Right lobe of liver (tissue), 6 donors: Measurements from ENCODE around the gene MAPK14. TPM values are rescaled to one million over a fixed set of nuclear protein-coding genes. Genes with fewer than 3 reads are reported as not detected.

Experiments used
- ATAC-seq, 4 donors: fragments of 200-7000 bp; cut with Tn5 transposase; one replicate each; pipeline ENCODE4 v1.9.1; 2020; ENCODE audit warnings: mild to moderate bottlenecking in 4 of 4, moderate library complexity in 4 of 4
- DNase-seq, 3 donors: peaks; one replicate each; pipeline ENCODE4 v3.0.0-alpha.2; 2020
- H3K27ac ChIP-seq, 3 donors: fragments of 200-600 bp; one replicate each; pipeline ENCODE4 v1.8.0; 2022
- H3K27me3 ChIP-seq, 2 donors: fragments of 200-600 bp; one replicate each; pipeline ENCODE4 v1.8.0; 2022
- H3K36me3 ChIP-seq, 4 donors: fragments of 200-600 bp; sonication (generic) in 1 of 4; one replicate each; pipeline versions ENCODE4 v1.5.1 to v1.8.0; 2017 to 2022; ENCODE audit warnings: control low read depth in 1 of 4
- H3K4me1 ChIP-seq, 4 donors: fragments of 200-600 bp; sonication (generic) in 1 of 4; one replicate each; pipeline versions ENCODE4 v1.5.1 to v1.8.0; 2017 to 2022; ENCODE audit warnings: control low read depth in 1 of 4
- H3K4me3 ChIP-seq, 3 donors: fragments of 200-600 bp; one replicate each; pipeline ENCODE4 v1.8.0; 2022
- H3K9me3 ChIP-seq, 4 donors: fragments of 200-600 bp; sonication (generic) in 1 of 4; one replicate each; pipeline versions ENCODE4 v1.5.1 to v1.8.0; 2017 to 2022; ENCODE audit warnings: control low read depth in 1 of 4
- CTCF ChIP-seq, 4 donors: fragments of 200-600 bp in 3 of 4; fragments of 450-650 bp in 1 of 4; IDR thresholded peaks; one replicate each; pipeline versions ENCODE4 v1.5.1 to v1.8.0; 2016 to 2022; ENCODE audit warnings: antibody characterized with exemption in 4 of 4, mild to moderate bottlenecking in 2 of 4
- POLR2A ChIP-seq: fragments of 450-650 bp; IDR thresholded peaks from one replicate; pipeline ENCODE4 v1.6.1; 2017; ENCODE audit warnings: antibody characterized with exemption, mild to moderate bottlenecking
- WGBS: methylation state at CpG from one replicate; pipeline ENCODE4 v1.1.6; 2018; ENCODE audit warnings: low coverage, low lambda C conversion rate; ENCODE audit not compliant: insufficient coverage; ENCODE audit errors: missing lambda C conversion rate; 5-methylcytosine and 5-hydroxymethylcytosine counted together
- intact Hi-C, 2 donors: fragments of 100-400 bp; cut with DNase I; formaldehyde crosslinking; loops; one replicate each; pipeline versions ENCODE4 v1.11.2 to v1.14.1; 2022
- total RNA-seq, 6 experiments: library from RNA; depleted of rRNA in 2 of 6; stranded (reverse); fragments of >200 nt in 2 of 6; fragmentation: NEBNext Ultra II Directional in 3 of 6; extraction: Animal tissue kit (Norgen Biotek cat#: 25700) in 3 of 6; gene quantifications; one replicate each; pipeline versions ENCODE4 v1.1.0 to v1.2.4, GENCODE V29; 2016 to 2023
- donor health status: DM: no; HTN: yes; CAD: no.
- donor health status: DM: no; HTN: no; CAD: no.
- donor health status: DM: no; HTN: no; CAD: no.
- donor health status: DM: no; HTN: yes; CAD: no.
- donor health status: DM: no; HTN: yes; CAD: no.

The MAPK14 gene
- total RNA-seq, 6 experiments from 2014 or later, result 37.9 to 53.3 (median 45.3) TPM

DNA sequence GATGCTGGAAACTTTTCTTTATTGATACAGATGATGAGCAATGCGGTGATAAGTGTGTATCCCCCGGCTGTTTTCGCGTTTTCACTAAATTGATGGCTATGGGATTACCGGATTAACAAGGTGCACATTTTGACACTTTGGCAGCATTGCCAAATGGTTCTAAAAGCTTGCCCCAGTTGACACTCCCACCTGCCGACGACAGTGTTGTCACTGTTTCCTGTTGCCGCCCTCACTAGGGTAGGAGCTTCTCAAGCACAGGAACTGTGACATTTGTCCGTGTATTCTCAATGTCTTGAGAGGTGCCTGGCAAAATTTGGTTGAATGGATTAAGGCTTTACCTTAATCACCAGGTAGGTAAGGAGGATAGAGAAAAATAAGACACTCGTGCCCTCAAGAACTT is 92.9 kb downstream of the MAPK14 start:
- H3K27ac ChIP-seq, result peak overlapping the region; percentile 56 to 74 (median 65)
- H3K36me3 ChIP-seq, result peaks cover 0 to 10% (median 0%) of the 10 kb centered on the region in 4 donors
- no peaks in the 10 kb centered on the region for H3K27me3 ChIP-seq
- intact Hi-C loops, result no loop called here
- H3K9me3 ChIP-seq, result no peaks in the 10 kb centered on the region
- peaks cover 0 to 34% (median 8%) of the 10 kb centered on the region in 4 donors for H3K4me1 ChIP-seq
- ATAC-seq (peak in 1 of 4 donors; percentile 7), DNase-seq (peak in 1 of 3 donors; percentile 52)
- WGBS, result 47% methylated on average over 10 of the region's 10 CpGs
- H3K4me3 ChIP-seq, result no peak overlapping the region
- no peak for TF ChIP-seq POLR2A
- no peak for TF ChIP-seq CTCF (IDR thresholded peaks at IDR 0.05)

DNA sequence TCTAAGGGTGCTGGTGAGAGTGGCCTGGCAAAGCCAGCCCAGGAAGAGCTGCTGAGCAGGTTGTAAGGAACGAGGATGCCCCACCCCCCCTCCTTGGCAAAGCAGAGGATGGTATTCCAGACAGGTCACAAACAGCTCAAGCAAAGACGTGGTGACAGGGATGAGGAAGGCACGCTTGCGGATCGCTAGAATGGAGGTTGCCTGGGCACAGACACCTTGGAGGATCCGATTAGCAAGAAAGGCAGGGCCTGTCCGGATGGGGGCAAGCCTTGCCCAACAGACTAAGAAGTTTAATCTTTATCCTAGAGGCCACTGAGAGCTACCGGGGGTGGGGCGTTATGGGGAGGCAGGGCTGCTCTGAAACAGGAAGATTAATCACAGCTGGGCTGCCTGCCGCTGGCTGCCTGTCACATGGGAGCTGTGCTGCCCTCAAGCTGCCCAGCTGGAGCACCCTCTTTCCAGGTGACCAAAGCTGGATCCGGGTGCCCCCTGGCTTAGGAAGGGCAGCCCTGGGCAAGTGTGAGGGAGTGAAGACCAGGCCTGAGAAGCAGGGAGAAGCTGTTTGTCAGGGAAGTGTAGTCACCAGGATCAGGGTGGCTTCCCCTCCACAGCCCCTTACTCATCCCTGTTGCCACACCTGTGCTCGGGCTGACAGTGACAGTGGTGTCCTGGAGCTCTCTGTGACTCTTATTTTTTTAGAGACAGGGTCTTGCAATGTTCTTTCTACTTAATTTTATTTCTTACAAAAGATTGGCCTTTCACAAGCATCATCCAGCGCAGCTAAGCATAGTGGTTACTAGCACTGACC is 93.6 kb downstream of the MAPK14 start:
- ATAC-seq (peak; percentile 66 to 78 (median 73)), DNase-seq (peak; percentile 82 to 87 (median 84))
- H3K27me3 ChIP-seq, result no peaks in the 10 kb centered on the region
- peak overlapping the region; percentile 56 to 74 (median 65) for H3K27ac ChIP-seq
- H3K9me3 ChIP-seq, result no peaks in the 10 kb centered on the region
- intact Hi-C loops, result no loop called here
- H3K4me3 ChIP-seq, result no peak overlapping the region
- TF ChIP-seq POLR2A (no peak), CTCF (IDR thresholded peaks at IDR 0.05) (no peak)
- WGBS, result 64% methylated on average over 6 of the region's 13 CpGs
- peaks cover 0 to 34% (median 8%) of the 10 kb centered on the region in 4 donors for H3K4me1 ChIP-seq
- H3K36me3 ChIP-seq, result peaks cover 0 to 8% (median 0%) of the 10 kb centered on the region in 4 donors

DNA sequence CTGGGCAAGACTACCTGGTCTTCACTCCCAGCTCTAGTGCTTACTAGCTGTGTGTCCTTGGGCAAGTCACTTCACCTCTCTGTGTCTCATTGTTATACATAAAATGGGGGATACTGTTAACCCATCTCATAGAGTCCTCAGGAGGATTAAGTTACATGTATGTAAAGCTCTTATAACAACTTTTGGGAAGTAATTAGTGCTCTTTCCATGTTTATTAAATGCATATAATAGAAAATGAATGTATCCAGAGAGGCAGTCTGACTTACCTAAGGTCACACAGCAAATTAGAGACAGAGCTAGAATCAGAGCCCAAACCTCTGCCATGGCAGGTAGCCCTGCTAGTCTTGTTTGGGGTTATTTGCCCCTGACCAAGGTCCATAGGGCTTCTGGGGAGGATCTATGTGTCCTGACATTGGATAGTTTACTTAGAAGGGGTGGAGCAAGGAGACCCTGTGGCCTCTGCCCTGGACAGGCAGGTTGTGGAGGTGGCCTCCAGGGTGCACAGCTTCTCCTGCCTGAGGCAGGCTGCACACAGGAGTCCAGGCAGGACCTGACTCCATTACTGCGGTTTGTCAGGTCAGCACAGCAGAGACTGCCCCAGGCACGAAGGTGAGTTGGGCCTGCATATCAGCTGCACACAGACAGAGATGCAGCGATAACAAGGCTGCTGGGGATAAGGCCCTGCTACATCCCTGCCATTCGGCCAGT is 94.3 kb downstream of the MAPK14 start:
- WGBS, result 40% methylated on average over 1 of the region's 4 CpGs
- ATAC-seq (peak; percentile 1 to 62 (median 58)), DNase-seq (peak in 2 of 3 donors; percentile 71 to 73)
- peaks cover 0 to under 1% (median 0%) of the 10 kb centered on the region in 4 donors for H3K36me3 ChIP-seq
- H3K9me3 ChIP-seq, result no peaks in the 10 kb centered on the region
- intact Hi-C loops, result no loop called here
- peaks cover 0 to 34% (median 8%) of the 10 kb centered on the region in 4 donors for H3K4me1 ChIP-seq
- no peak overlapping the region for H3K4me3 ChIP-seq
- H3K27me3 ChIP-seq, result no peaks in the 10 kb centered on the region
- no peak for TF ChIP-seq POLR2A
- TF ChIP-seq CTCF (IDR thresholded peaks at IDR 0.05), result no peak
- H3K27ac ChIP-seq, result peak overlapping the region in 1 of 3 donors; percentile 74

GRCh38 chr6:36122495-36123269 is 95.1 kb downstream of the MAPK14 start:
- DNase-seq, result no peak
- Histone ChIP-seq H3K36me3 (no peaks in the 10 kb centered on the region), H3K27ac (peak overlapping the region in 1 of 3 donors; percentile 74), H3K27me3 (no peaks in the 10 kb centered on the region), H3K4me3 (no peak overlapping the region), H3K4me1 (peaks cover 0 to 34% (median 8%) of the 10 kb centered on the region in 4 donors), H3K9me3 (no peaks in the 10 kb centered on the region)
- no peak for ATAC-seq
- WGBS, result 61% methylated on average over 6 of the region's 11 CpGs
- TF ChIP-seq POLR2A, result no peak
- no peak for TF ChIP-seq CTCF (IDR thresholded peaks at IDR 0.05)
- intact Hi-C loops, result no loop called here
